ENCODE results near the gene RSU1. TPM values are rescaled to one million over a fixed set of nuclear protein-coding genes. Genes with fewer than 3 reads are reported as not detected.

The RSU1 gene
- total and polyA plus RNA-seq, 2 of the 13 experiments (the other 11 are each of a cell fraction or from before 2014, with no cell fraction given) = 32.3 to 35.1 TPM

DNA sequence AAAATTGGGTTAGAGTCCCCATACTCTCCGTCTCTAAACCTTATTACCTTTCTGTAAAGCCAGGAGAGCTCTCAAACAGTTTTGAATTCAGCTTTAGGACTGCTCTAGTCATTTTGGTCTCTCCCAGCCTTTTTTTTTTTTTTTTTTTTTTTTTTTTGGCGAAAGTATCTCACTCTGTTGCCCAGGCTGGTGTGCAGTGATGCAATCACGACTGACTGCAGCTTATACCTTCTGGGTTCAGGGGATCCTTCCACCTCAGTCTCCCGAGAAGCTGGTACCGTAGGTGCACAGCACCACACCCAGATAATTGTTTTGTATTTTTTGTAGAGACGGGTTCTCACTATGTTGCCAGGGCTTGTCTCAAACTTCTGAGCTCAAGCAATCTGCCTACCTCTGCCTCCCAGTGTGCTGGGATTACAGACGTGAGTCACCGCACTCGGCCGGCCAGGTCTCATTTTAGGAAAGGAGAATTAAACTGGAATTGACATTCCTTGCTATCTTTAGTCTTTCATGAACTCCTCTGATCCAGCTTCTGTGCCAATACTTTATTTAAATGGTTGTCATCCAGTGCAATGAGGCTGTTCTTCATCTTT lies 31.4 kb upstream of the RSU1 start (continued):
- TF ChIP-seq, protein P1, sequence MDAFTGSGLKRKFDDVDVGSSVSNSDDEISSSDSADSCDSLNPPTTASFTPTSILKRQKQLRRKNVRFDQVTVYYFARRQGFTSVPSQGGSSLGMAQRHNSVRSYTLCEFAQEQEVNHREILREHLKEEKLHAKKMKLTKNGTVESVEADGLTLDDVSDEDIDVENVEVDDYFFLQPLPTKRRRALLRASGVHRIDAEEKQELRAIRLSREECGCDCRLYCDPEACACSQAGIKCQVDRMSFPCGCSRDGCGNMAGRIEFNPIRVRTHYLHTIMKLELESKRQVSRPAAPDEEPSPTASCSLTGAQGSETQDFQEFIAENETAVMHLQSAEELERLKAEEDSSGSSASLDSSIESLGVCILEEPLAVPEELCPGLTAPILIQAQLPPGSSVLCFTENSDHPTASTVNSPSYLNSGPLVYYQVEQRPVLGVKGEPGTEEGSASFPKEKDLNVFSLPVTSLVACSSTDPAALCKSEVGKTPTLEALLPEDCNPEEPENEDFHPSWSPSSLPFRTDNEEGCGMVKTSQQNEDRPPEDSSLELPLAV (CRISPR knock-in tag; conservative IDR thresholded peaks at IDR 0.05; ENCODE audit: low read depth) = no peak
- TF ChIP-seq KDM5B (CRISPR knock-in tag; IDR thresholded peaks at IDR 0.05; ENCODE audit: borderline replicate concordance) (no peak), ZNF343 (CRISPR knock-in tag; IDR thresholded peaks at IDR 0.05) (no peak), ZNF484 (CRISPR knock-in tag; IDR thresholded peaks at IDR 0.05; ENCODE audit: borderline replicate concordance, low read depth) (no peak), ZNF496 (CRISPR knock-in tag; IDR thresholded peaks at IDR 0.05; ENCODE audit: insufficient replicate concordance) (no peak), NCOR1 (IDR thresholded peaks at IDR 0.05; ENCODE audit: borderline replicate concordance, low read length) (no peak), ZNF577 (CRISPR knock-in tag; IDR thresholded peaks at IDR 0.05; ENCODE audit: borderline replicate concordance, low read depth) (no peak)

DNA sequence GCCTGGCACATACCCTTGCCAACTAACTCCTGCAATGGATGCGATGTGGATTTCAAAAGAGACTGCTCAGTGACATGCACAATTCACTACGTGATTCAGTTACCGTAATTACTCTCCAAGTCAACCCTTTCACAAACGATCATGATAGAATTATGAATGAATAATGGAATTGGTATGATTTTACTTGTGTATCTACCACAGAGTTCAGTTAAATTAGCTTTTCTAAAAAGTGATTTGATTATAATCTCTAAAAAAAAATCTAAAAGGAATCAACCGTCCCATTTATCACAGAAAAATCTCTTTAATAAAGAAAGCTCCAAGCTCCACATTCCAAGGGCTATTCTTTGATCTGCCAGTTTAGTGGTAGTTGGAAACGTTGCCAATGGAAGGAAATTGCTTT lies 30.4 kb upstream of the RSU1 start:
- CTCF ChIA-PET (ENCODE audit: low intra/inter-chr PET ratio, low total read pairs) = no interaction called here
- no TSS peak for BruUV-seq (replicated peaks)
- intact Hi-C loops (cut with micrococcal nuclease; ENCODE audit: unreplicated experiment) = no loop called here

More for the DNA sequence above, 30.4 kb upstream of the RSU1 start:
- POLR2A ChIA-PET = no interaction called here
- Histone ChIP-seq H3K27ac (ENCODE audit: extremely low read length, insufficient read depth, low read length) (no peak overlapping the region), H3K9me3 (ENCODE audit: low read length) (no peaks in the 10 kb centered on the region), H4K20me1 (ENCODE audit: insufficient read depth, low read length) (no peaks in the 10 kb centered on the region), H3K4me1 (ENCODE audit: insufficient read depth, low read length) (no peaks in the 10 kb centered on the region), H3K4me3 (replicated peaks in 1 of 3; ENCODE audit: insufficient read depth in 1 of 3, low read depth in 2 of 3, low read length in 3 of 3) (no peak overlapping the region), H2AFZ (ENCODE audit: low read length) (no peak overlapping the region), H3K9ac (ENCODE audit: insufficient read depth, low read depth, low read length) (no peak overlapping the region), H3K27me3 (ENCODE audit: control insufficient read depth in 1 of 2, insufficient read depth in 2 of 2, low read length in 2 of 2) (no peaks in the 10 kb centered on the region), H3K4me2 (ENCODE audit: low read depth, low read length) (no peak overlapping the region), H3K36me3 (replicated peaks in 1 of 2; ENCODE audit: control insufficient read depth in 1 of 2, insufficient read depth in 2 of 2, low read length in 2 of 2) (no peaks in the 10 kb centered on the region), H3K79me2 (ENCODE audit: insufficient read depth, low read length) (no peaks in the 10 kb centered on the region)
- DNase-seq (ENCODE audit: low spot score) = no peak
- in situ Hi-C loops (cut with HindIII; ENCODE audit: extremely low pct_ligation_motif_present, low pct_unique_long_range_greater_than_20kb) = loop anchor here (5.0 to 25.0 kb wide), 2 partner anchors 410 to 590 kb away; no protein-coding TSS in a partner anchor
- TF ChIP-seq, protein P2, sequence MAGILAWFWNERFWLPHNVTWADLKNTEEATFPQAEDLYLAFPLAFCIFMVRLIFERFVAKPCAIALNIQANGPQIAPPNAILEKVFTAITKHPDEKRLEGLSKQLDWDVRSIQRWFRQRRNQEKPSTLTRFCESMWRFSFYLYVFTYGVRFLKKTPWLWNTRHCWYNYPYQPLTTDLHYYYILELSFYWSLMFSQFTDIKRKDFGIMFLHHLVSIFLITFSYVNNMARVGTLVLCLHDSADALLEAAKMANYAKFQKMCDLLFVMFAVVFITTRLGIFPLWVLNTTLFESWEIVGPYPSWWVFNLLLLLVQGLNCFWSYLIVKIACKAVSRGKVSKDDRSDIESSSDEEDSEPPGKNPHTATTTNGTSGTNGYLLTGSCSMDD (CRISPR knock-in tag; IDR thresholded peaks at IDR 0.05) = no peak
- TF ChIP-seq GZF1 (CRISPR knock-in tag; IDR thresholded peaks at IDR 0.05) = peak; percentile 80; the same call in 1 of the 2 replicates
- FAIRE-seq = no peak
- ATAC-seq = no peak
- 36% methylated on average over 6 of the region's 6 CpGs for WGBS (ENCODE audit: low lambda C conversion rate)

Data from HepG2 (cell line).